Caco-2 (cell line): ENCODE measurements around the gene C1orf174. TPM values are rescaled to one million over a fixed set of nuclear protein-coding genes. Genes with fewer than 3 reads are reported as not detected.

Experiments used
- BruUV-seq: library from RNA; stranded (reverse); fragments of 400-500 nt; replicated peaks from 2 replicates; lab custom pipeline; 2021; lab: Mats Ljungman, UMichigan
- CTCF ChIA-PET: fragments of 300-600 bp; sonication (Branson Sonifier 250); formaldehyde crosslinking; loops from one replicate; lab custom pipeline; 2022; ENCODE audit warnings: antibody characterized with exemption; lab: Charles Lee
- POLR2A ChIA-PET: fragments of 300-600 bp; sonication (Branson Sonifier 250); formaldehyde crosslinking; loops from one replicate; lab custom pipeline; 2022; ENCODE audit warnings: antibody characterized with exemption; lab: Charles Lee
- DNase-seq, 2 experiments: peaks; one replicate each; pipeline versions ENCODE4 v3.0.0 to v3.0.0-alpha.2; 2020 to 2022
- H3K27me3 ChIP-seq: replicated peaks from 2 replicates; pipeline ENCODE4 v1.6.0; 2011; ENCODE audit warnings: low read length; ENCODE audit not compliant: control insufficient read depth, insufficient read depth
- H3K36me3 ChIP-seq: 2 replicates; pipeline ENCODE4 v1.5.1; 2011; ENCODE audit warnings: low read length; ENCODE audit not compliant: control insufficient read depth, insufficient read depth
- H3K4me1 ChIP-seq: fragments of 250-450 bp; sonication (Bioruptor Pico); 2 replicates; pipeline ENCODE4 v1.5.1; 2020; ENCODE audit warnings: mild to moderate bottlenecking
- H3K4me3 ChIP-seq: 2 replicates; pipeline ENCODE4 v1.5.1; 2011; ENCODE audit warnings: low read depth, mild to moderate bottlenecking, control low read depth, low read length
- H3K9me3 ChIP-seq: fragments of 250-450 bp; sonication (Bioruptor Pico); 2 replicates; pipeline ENCODE4 v1.5.1; 2020; ENCODE audit warnings: mild to moderate bottlenecking, moderate library complexity
- H3K27ac Mint-ChIP-seq: one replicate; pipeline ENCODE4 v1.8.0; 2022; ENCODE audit warnings: mixed read lengths; ENCODE audit not compliant: unreplicated experiment
- H3K27me3 Mint-ChIP-seq: one replicate; pipeline ENCODE4 v1.8.0; 2022; ENCODE audit warnings: mixed read lengths; ENCODE audit not compliant: insufficient read depth, unreplicated experiment
- H3K36me3 Mint-ChIP-seq: one replicate; pipeline ENCODE4 v1.8.0; 2022; ENCODE audit warnings: mild to moderate bottlenecking, mixed read lengths; ENCODE audit not compliant: insufficient read depth, unreplicated experiment
- H3K4me1 Mint-ChIP-seq: one replicate; pipeline ENCODE4 v1.8.0; 2022; ENCODE audit warnings: low read depth, mixed read lengths; ENCODE audit not compliant: unreplicated experiment
- H3K4me3 Mint-ChIP-seq: one replicate; pipeline ENCODE4 v1.8.0; 2022; ENCODE audit warnings: mild to moderate bottlenecking, moderate library complexity, mixed read lengths; ENCODE audit not compliant: unreplicated experiment
- H3K9me3 Mint-ChIP-seq: one replicate; pipeline ENCODE4 v1.8.0; 2022; ENCODE audit warnings: mixed read lengths; ENCODE audit not compliant: unreplicated experiment
- CTCF ChIP-seq, 2 experiments: fragments of 200-600 bp in 1 of 2; IDR thresholded peaks; 1 replicate in 1 of 2; 2 replicates in 1 of 2; pipeline versions ENCODE4 v1.5.1 to v1.8.0; 2011 to 2022; ENCODE audit warnings: antibody characterized with exemption in 1 of 2, control low read depth in 1 of 2, inconsistent platforms in 1 of 2, low read depth in 1 of 2, low read length in 1 of 2, mild to moderate bottlenecking in 1 of 2, moderate library complexity in 1 of 2; ENCODE audit not compliant: insufficient read depth in 1 of 2, severe bottlenecking in 1 of 2, unreplicated experiment in 1 of 2
- intact Hi-C: fragments of 100-400 bp; cut with micrococcal nuclease; formaldehyde crosslinking; loops from one replicate; pipeline ENCODE4 v1.10.0; 2022; ENCODE audit not compliant: unreplicated experiment
- total RNA-seq: library from RNA; stranded (reverse); gene quantifications from 2 replicates; pipeline ENCODE4 v1.2.3, GENCODE V29; 2022

Gene C1orf174
- total RNA-seq, 1 experiment from 2014 or later, result 19.2 TPM

GRCh38 chr1:3846541-3846940 lies 53.5 kb downstream of the C1orf174 start:
- peaks cover 28% of the 10 kb centered on the region for H3K36me3 Mint-ChIP-seq
- no peaks in the 10 kb centered on the region for H3K4me1 ChIP-seq
- BruUV-seq, result no TSS peak
- no peaks in the 10 kb centered on the region for H3K36me3 ChIP-seq
- intact Hi-C loops, result no loop called here
- no peaks in the 10 kb centered on the region for H3K27me3 Mint-ChIP-seq
- no peak overlapping the region for H3K4me3 ChIP-seq
- DNase-seq, result no peak
- H3K9me3 Mint-ChIP-seq, result no peaks in the 10 kb centered on the region
- no peaks in the 10 kb centered on the region for H3K4me1 Mint-ChIP-seq
- no peaks in the 10 kb centered on the region for H3K27me3 ChIP-seq
- TF ChIP-seq CTCF (IDR thresholded peaks at IDR 0.05; ENCODE audit: insufficient read depth in 1 of 2, low read depth in 1 of 2, low read length in 1 of 2, severe bottlenecking in 1 of 2, unreplicated experiment in 1 of 2), result no peak
- no peak overlapping the region for H3K4me3 Mint-ChIP-seq
- POLR2A ChIA-PET, result no interaction called here
- H3K9me3 ChIP-seq, result no peaks in the 10 kb centered on the region
- no peak overlapping the region for H3K27ac Mint-ChIP-seq
- CTCF ChIA-PET, result no interaction called here

GRCh38 chr1:3842912-3843311 lies 57.2 kb downstream of the C1orf174 start:
- ChIA-PET CTCF (no interaction called here), POLR2A (no interaction called here)
- no peaks in the 10 kb centered on the region for H3K27me3 Mint-ChIP-seq

GRCh38 chr1:3841491-3841890 lies 58.6 kb downstream of the C1orf174 start:
- Histone ChIP-seq H3K4me3 (no peak overlapping the region), H3K4me1 (no peaks in the 10 kb centered on the region), H3K9me3 (peaks cover 4% of the 10 kb centered on the region; the same call in 1 of the 2 replicates), H3K36me3 (peaks cover 1% of the 10 kb centered on the region), H3K27me3 (no peaks in the 10 kb centered on the region)
- no peaks in the 10 kb centered on the region for H3K9me3 Mint-ChIP-seq
- H3K4me1 Mint-ChIP-seq, result no peaks in the 10 kb centered on the region
- H3K36me3 Mint-ChIP-seq, result peaks cover 45% of the 10 kb centered on the region
- ChIA-PET CTCF (no interaction called here), POLR2A (interaction anchor here (0.7 kb wide), 1 partner anchor 16 kb away, joined by 5 read pairs; no protein-coding TSS in a partner anchor)
- intact Hi-C loops, result no loop called here
- H3K27me3 Mint-ChIP-seq, result no peaks in the 10 kb centered on the region
- DNase-seq, result no peak
- H3K4me3 Mint-ChIP-seq, result no peak overlapping the region
- BruUV-seq, result no TSS peak
- no peak for TF ChIP-seq CTCF (IDR thresholded peaks at IDR 0.05; ENCODE audit: insufficient read depth in 1 of 2, low read depth in 1 of 2, low read length in 1 of 2, severe bottlenecking in 1 of 2, unreplicated experiment in 1 of 2)
- H3K27ac Mint-ChIP-seq, result no peak overlapping the region

More at GRCh38 chr1:3842912-3843311, 57.2 kb downstream of the C1orf174 start:
- Mint-ChIP-seq H3K4me1 (no peaks in the 10 kb centered on the region), H3K4me3 (no peak overlapping the region), H3K36me3 (peaks cover 39% of the 10 kb centered on the region), H3K27ac (no peak overlapping the region), H3K9me3 (no peaks in the 10 kb centered on the region)
- Histone ChIP-seq H3K4me1 (no peaks in the 10 kb centered on the region), H3K36me3 (peaks cover 1% of the 10 kb centered on the region), H3K27me3 (no peaks in the 10 kb centered on the region), H3K4me3 (no peak overlapping the region), H3K9me3 (no peaks in the 10 kb centered on the region)
- no TSS peak for BruUV-seq
- no peak for TF ChIP-seq CTCF (IDR thresholded peaks at IDR 0.05; ENCODE audit: insufficient read depth in 1 of 2, low read depth in 1 of 2, low read length in 1 of 2, severe bottlenecking in 1 of 2, unreplicated experiment in 1 of 2)
- intact Hi-C loops, result no loop called here
- DNase-seq, result no peak

Other genes with a start within 250 kb of the C1orf174 start
- 11.7 and 11.9 TPM in 2 replicates for gene TP73, start 247.8 kb downstream of the C1orf174 start, total RNA-seq
- gene CCDC27, start 147.8 kb downstream of the C1orf174 start, total RNA-seq, result not detected in 2 replicates
- 7.1 and 9.4 TPM in 2 replicates for gene SMIM1, start 127.5 kb downstream of the C1orf174 start, total RNA-seq
- gene LRRC47, start 103.8 kb downstream of the C1orf174 start, total RNA-seq, result 44.3 and 48.5 TPM in 2 replicates
- gene CEP104, start 43.1 kb downstream of the C1orf174 start, total RNA-seq, result 35.6 and 36.0 TPM in 2 replicates
- 7.1 and 7.7 TPM in 2 replicates for gene DFFB, start 42.8 kb downstream of the C1orf174 start, total RNA-seq